T47D (cell line): Measurements from ENCODE around the gene RANBP17.
"Not testable (repeated sequence)": the region's sequence is repeated elsewhere in the genome, so short reads cannot be mapped to it uniquely, and the experiment has no call there.

Experiments used
- DNase-seq, 2 experiments: peaks; one replicate each; pipeline versions ENCODE4 v3.0.0 to v3.0.0-alpha.2; 2011 to 2012; ENCODE audit warnings: low read depth in 1 of 2, low spot score in 1 of 2
- JUND ChIP-seq: IDR thresholded peaks from 2 replicates; pipeline ENCODE4 v1.6.1; 2012; ENCODE audit warnings: low read depth
- in situ Hi-C: cut with HindIII; loops from 2 replicates; pipeline ENCODE4 v1.10.0; 2016; ENCODE audit warnings: low sequenced_read_pairs, low pct_unique_long_range_greater_than_20kb

The RANBP17 gene

GRCh38 chr5:170846846-170847245 is 15.0 kb upstream of the RANBP17 start:
- no peak for TF ChIP-seq JUND
- no peak for DNase-seq
- in situ Hi-C loops = no loop called here

- in situ Hi-C loops = no loop called here
- no peak for TF ChIP-seq JUND
- no peak for DNase-seq
These were observed 13.8 kb upstream of the RANBP17 start for GRCh38 chr5:170848033-170848432.

GRCh38 chr5:170849374-170849773 is 12.4 kb upstream of the RANBP17 start:
- in situ Hi-C loops = no loop called here
- no peak for DNase-seq
- TF ChIP-seq JUND = no peak

GRCh38 chr5:170854566-170854965 is 7.3 kb upstream of the RANBP17 start:
- no peak for TF ChIP-seq JUND
- in situ Hi-C loops = no loop called here
- no peak for DNase-seq

- no peak for TF ChIP-seq JUND
- in situ Hi-C loops = no loop called here
- no peak for DNase-seq
These were observed 4.8 kb upstream of the RANBP17 start for GRCh38 chr5:170857066-170857465.

- in situ Hi-C loops = no loop called here
These were observed 1.4 kb upstream of the RANBP17 start for GRCh38 chr5:170860415-170860814.

GRCh38 chr5:170860818-170861666 is 776 bp upstream of the RANBP17 start:
- TF ChIP-seq JUND = no peak
- in situ Hi-C loops = no loop called here

More at GRCh38 chr5:170860415-170860814, 1.4 kb upstream of the RANBP17 start:
- no peak for TF ChIP-seq JUND
- DNase-seq = no peak

GRCh38 chr5:170861667-170861916 is 226 bp upstream of the RANBP17 start:
- TF ChIP-seq JUND = no peak
- DNase-seq = no peak
- in situ Hi-C loops = no loop called here

More at GRCh38 chr5:170860818-170861666, 776 bp upstream of the RANBP17 start:
- DNase-seq = no peak

GRCh38 chr5:170863646-170864045 is 1.8 kb downstream of the RANBP17 start:
- in situ Hi-C loops = no loop called here
- peak in 1 of 2 experiments; percentile 10 for DNase-seq
- TF ChIP-seq JUND = no peak

- no peak for DNase-seq
- no peak for TF ChIP-seq JUND
- in situ Hi-C loops = no loop called here
These were observed 3.8 kb downstream of the RANBP17 start for GRCh38 chr5:170865622-170866021.

- in situ Hi-C loops = no loop called here
- no peak for TF ChIP-seq JUND
- DNase-seq = no peak
These were observed 6.0 kb downstream of the RANBP17 start for GRCh38 chr5:170867825-170868224.

- in situ Hi-C loops, DNase-seq: not testable (repeated sequence)
These were observed 8.6 kb downstream of the RANBP17 start for GRCh38 chr5:170870390-170870789.

- in situ Hi-C loops = no loop called here
- TF ChIP-seq JUND = no peak
- no peak for DNase-seq
These were observed 12.2 kb downstream of the RANBP17 start for GRCh38 chr5:170874017-170874416.

- DNase-seq = no peak
- TF ChIP-seq JUND = no peak
- in situ Hi-C loops = no loop called here
These were observed 14.0 kb downstream of the RANBP17 start for GRCh38 chr5:170875811-170876210.
